ENCODE measurements around the gene RBX1.
"Not testable (repeated sequence)": the region's sequence is repeated elsewhere in the genome, so short reads cannot be mapped to it uniquely, and the experiment has no call there.

RBX1 gene

DNA sequence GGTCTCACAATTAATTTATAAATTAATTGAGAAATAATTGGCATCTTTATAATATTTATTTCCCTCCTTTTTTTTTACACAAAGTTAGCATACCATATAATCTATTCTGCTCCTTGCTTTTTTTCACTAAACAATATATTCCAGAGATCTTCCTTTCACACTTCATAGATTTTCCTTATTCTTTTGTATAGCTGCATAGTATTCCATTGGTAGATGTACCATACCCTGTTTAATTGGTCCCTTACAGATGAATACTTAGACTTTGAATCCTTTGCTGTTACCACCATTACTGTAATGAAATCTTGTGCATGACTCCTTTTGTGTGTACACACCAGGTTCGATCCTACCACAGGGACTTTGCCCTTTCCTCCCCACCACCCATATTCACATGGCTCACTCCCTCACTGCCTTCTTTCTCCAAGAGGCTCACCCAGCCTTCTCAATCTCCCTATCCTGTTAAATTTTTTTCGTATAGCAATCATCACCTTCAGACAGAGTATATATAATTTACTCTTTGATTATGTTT lies 48.9 kb downstream of the RBX1 start:
- no peaks in the 10 kb centered on the region for H4K20me1 ChIP-seq (ENCODE audit: insufficient read depth, low read length, poor library complexity, severe bottlenecking)
- no peaks in the 10 kb centered on the region for H3K4me1 ChIP-seq (ENCODE audit: insufficient read depth, low read length, poor library complexity, severe bottlenecking)
- H3K9ac ChIP-seq (ENCODE audit: low read depth, low read length, poor library complexity, severe bottlenecking), result no peak overlapping the region
- H3K9me3 ChIP-seq (ENCODE audit: insufficient read depth, low read depth, low read length), result no peaks in the 10 kb centered on the region
- H3K4me2 ChIP-seq (ENCODE audit: low read depth, low read length, poor library complexity, severe bottlenecking), result no peak overlapping the region
- H3K27me3 ChIP-seq (ENCODE audit: insufficient read depth, low read length, poor library complexity, severe bottlenecking), result no peaks in the 10 kb centered on the region
- no peaks in the 10 kb centered on the region for H3K9me2 ChIP-seq (replicated peaks; ENCODE audit: low read depth, low read length)
- no peak overlapping the region for H3K4me3 ChIP-seq (ENCODE audit: low read length, poor library complexity, severe bottlenecking)
- no peak for TF ChIP-seq EZH2phosphoT487 (IDR thresholded peaks at IDR 0.05; ENCODE audit: borderline replicate concordance)
- TF ChIP-seq, protein P1, sequence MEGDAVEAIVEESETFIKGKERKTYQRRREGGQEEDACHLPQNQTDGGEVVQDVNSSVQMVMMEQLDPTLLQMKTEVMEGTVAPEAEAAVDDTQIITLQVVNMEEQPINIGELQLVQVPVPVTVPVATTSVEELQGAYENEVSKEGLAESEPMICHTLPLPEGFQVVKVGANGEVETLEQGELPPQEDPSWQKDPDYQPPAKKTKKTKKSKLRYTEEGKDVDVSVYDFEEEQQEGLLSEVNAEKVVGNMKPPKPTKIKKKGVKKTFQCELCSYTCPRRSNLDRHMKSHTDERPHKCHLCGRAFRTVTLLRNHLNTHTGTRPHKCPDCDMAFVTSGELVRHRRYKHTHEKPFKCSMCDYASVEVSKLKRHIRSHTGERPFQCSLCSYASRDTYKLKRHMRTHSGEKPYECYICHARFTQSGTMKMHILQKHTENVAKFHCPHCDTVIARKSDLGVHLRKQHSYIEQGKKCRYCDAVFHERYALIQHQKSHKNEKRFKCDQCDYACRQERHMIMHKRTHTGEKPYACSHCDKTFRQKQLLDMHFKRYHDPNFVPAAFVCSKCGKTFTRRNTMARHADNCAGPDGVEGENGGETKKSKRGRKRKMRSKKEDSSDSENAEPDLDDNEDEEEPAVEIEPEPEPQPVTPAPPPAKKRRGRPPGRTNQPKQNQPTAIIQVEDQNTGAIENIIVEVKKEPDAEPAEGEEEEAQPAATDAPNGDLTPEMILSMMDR (conservative IDR thresholded peaks at IDR 0.05; ENCODE audit: low read length), result no peak
- H3K36me3 ChIP-seq (ENCODE audit: insufficient read depth, low read length), result no peaks in the 10 kb centered on the region
- no peak overlapping the region for H2AFZ ChIP-seq (ENCODE audit: low read length)
- no peaks in the 10 kb centered on the region for H3F3A ChIP-seq (ENCODE audit: low read depth)
- no peaks in the 10 kb centered on the region for H3K79me2 ChIP-seq (ENCODE audit: insufficient read depth, low read length)

DNA sequence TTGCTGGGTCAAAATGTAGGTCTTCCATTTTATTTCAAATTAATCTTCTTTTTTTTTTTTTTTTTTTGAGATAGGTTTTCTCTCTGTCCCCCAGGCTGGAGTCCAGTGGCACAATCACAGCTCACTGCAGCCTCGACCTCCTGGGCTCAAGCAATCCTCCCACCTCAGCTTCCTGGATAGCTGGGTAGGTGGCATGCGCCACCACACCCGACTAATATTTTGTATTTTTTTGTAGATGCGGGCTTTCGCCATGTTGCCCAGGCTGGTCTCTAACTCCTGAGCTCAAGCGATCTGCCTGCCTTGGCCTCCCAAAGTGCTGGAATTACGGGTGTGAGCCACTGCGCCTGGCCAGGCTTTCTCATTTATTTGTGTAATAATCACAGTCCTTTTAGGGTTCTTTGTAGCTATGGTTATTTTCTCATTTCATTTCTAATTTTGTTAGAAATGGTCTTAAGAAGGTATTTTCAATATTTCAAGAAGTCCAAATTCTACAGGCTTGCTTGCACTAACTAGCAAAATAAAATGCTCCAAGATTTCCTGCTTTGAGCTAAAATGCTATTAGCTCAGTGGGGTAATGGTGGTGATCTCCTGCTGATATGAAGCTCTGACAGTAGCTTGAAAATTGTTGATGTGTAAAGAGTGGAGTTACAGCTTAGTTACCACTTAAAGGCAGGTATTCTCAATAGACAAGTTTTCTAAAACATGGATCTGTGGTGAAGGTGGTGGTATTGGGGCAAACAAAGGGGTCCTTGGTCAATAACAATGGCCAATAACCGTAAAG lies 50.0 kb downstream of the RBX1 start:
- TF ChIP-seq, protein P1 (conservative IDR thresholded peaks at IDR 0.05; ENCODE audit: low read length), result no peak
- TF ChIP-seq EZH2phosphoT487 (IDR thresholded peaks at IDR 0.05; ENCODE audit: borderline replicate concordance), result no peak
- Histone ChIP-seq H3K9ac (ENCODE audit: low read depth, low read length, poor library complexity, severe bottlenecking) (no peak overlapping the region), H3K9me3 (ENCODE audit: insufficient read depth, low read depth, low read length) (no peaks in the 10 kb centered on the region), H3K4me2 (ENCODE audit: low read depth, low read length, poor library complexity, severe bottlenecking) (no peak overlapping the region), H3K4me1 (ENCODE audit: insufficient read depth, low read length, poor library complexity, severe bottlenecking) (no peaks in the 10 kb centered on the region), H3K27me3 (ENCODE audit: insufficient read depth, low read length, poor library complexity, severe bottlenecking) (no peaks in the 10 kb centered on the region), H3K4me3 (ENCODE audit: low read length, poor library complexity, severe bottlenecking) (no peak overlapping the region), H2AFZ (ENCODE audit: low read length) (0 out of 2 replicates have a peak overlapping the region, but pooled peaks have one; percentile 15), H3K79me2 (ENCODE audit: insufficient read depth, low read length) (no peaks in the 10 kb centered on the region), H3K9me2 (replicated peaks; ENCODE audit: low read depth, low read length) (no peaks in the 10 kb centered on the region), H4K20me1 (ENCODE audit: insufficient read depth, low read length, poor library complexity, severe bottlenecking) (no peaks in the 10 kb centered on the region), H3K36me3 (ENCODE audit: insufficient read depth, low read length) (no peaks in the 10 kb centered on the region), H3F3A (ENCODE audit: low read depth) (no peaks in the 10 kb centered on the region)

DNA sequence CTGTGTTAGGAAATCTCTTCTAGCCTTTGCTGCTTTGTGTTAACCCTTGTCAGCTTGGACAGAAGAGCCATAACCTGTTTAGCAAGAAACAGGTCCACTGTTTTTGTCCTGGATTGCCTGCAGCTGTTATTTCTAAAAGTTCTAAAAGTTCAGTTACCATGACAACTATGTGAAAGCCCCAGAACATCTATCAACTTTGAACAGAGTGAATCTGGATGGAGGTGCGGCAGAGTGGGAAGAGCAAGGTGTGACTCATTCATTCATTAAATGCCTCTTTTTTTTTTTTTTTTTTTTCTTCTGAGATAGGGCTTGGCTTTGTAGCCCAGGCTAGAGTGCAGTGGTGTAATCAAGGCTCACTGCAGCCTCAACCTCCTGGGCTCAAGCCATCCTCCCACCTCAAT lies 50.5 kb downstream of the RBX1 start:
- Histone ChIP-seq H3K9me2 (replicated peaks; ENCODE audit: low read depth, low read length) (no peaks in the 10 kb centered on the region), H2AFZ (ENCODE audit: low read length) (0 out of 2 replicates have a peak overlapping the region, but pooled peaks have one; percentile 15), H4K20me1 (ENCODE audit: insufficient read depth, low read length, poor library complexity, severe bottlenecking) (no peaks in the 10 kb centered on the region), H3K36me3 (ENCODE audit: insufficient read depth, low read length) (no peaks in the 10 kb centered on the region), H3K9me3 (ENCODE audit: insufficient read depth, low read depth, low read length) (no peaks in the 10 kb centered on the region), H3K9ac (ENCODE audit: low read depth, low read length, poor library complexity, severe bottlenecking) (no peak overlapping the region), H3K27me3 (ENCODE audit: insufficient read depth, low read length, poor library complexity, severe bottlenecking) (no peaks in the 10 kb centered on the region), H3K4me2 (ENCODE audit: low read depth, low read length, poor library complexity, severe bottlenecking) (no peak overlapping the region), H3F3A (ENCODE audit: low read depth) (no peaks in the 10 kb centered on the region), H3K4me1 (ENCODE audit: insufficient read depth, low read length, poor library complexity, severe bottlenecking) (no peaks in the 10 kb centered on the region), H3K4me3 (ENCODE audit: low read length, poor library complexity, severe bottlenecking) (no peak overlapping the region), H3K79me2 (ENCODE audit: insufficient read depth, low read length) (no peaks in the 10 kb centered on the region)
- TF ChIP-seq, protein P1 (conservative IDR thresholded peaks at IDR 0.05; ENCODE audit: low read length), result no peak
- no peak for TF ChIP-seq EZH2phosphoT487 (IDR thresholded peaks at IDR 0.05; ENCODE audit: borderline replicate concordance)

DNA sequence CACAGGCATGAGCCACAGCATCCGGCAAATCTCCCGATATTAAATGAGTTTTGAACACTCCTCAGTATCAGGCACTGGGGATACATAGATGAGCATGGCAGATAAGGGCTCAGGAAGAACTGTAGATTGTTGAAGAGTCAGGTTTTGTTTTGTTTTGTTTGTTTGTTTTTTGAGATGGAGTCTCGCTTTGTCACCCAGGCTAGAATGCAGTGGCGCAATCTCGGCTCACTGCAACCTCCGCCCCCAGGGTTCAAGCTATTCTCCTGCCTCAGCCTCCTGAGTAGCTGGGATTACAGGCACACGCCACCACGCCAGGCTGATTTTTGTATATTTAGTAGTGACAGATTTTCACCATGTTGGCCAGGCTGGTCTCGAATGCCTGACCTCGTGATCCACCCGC lies 51.2 kb downstream of the RBX1 start:
- not testable (repeated sequence) for H3K9me3 ChIP-seq (ENCODE audit: insufficient read depth, low read depth, low read length); H2AFZ ChIP-seq (ENCODE audit: low read length); H3K79me2 ChIP-seq (ENCODE audit: insufficient read depth, low read length); H3K9me2 ChIP-seq (replicated peaks; ENCODE audit: low read depth, low read length); H3K4me1 ChIP-seq (ENCODE audit: insufficient read depth, low read length, poor library complexity, severe bottlenecking); H3K36me3 ChIP-seq (ENCODE audit: insufficient read depth, low read length); H3K4me3 ChIP-seq (ENCODE audit: low read length, poor library complexity, severe bottlenecking); H3K27me3 ChIP-seq (ENCODE audit: insufficient read depth, low read length, poor library complexity, severe bottlenecking); H3K4me2 ChIP-seq (ENCODE audit: low read depth, low read length, poor library complexity, severe bottlenecking); H4K20me1 ChIP-seq (ENCODE audit: insufficient read depth, low read length, poor library complexity, severe bottlenecking); H3F3A ChIP-seq (ENCODE audit: low read depth); H3K9ac ChIP-seq (ENCODE audit: low read depth, low read length, poor library complexity, severe bottlenecking)
